Amniotic epithelial cell (primary cell): ENCODE measurements around the gene GPHN.

Experiments used
- DNase-seq: peaks from one replicate; pipeline ENCODE4 v3.0.0-alpha.2; 2010; ENCODE audit warnings: low read depth

The GPHN gene

GRCh38 chr14:66507722-66508546 lies at the start of gene GPHN:
Gene GPHN, plus strand, starts transcription at chr14:66508147.
- DNase-seq: peak; percentile 98

GRCh38 chr14:66459603-66460002 lies 48.3 kb upstream of the GPHN start:
- DNase-seq: no peak

- no peak for DNase-seq
Measured at GRCh38 chr14:66464261-66464660, 43.7 kb upstream of the GPHN start.

- DNase-seq: no peak
Measured at GRCh38 chr14:66468778-66469367, 39.1 kb upstream of the GPHN start.

- no peak for DNase-seq
Measured at GRCh38 chr14:66471584-66471983, 36.4 kb upstream of the GPHN start.

GRCh38 chr14:66472251-66472650 lies 35.7 kb upstream of the GPHN start:
- no peak for DNase-seq

- DNase-seq: no peak
Measured at GRCh38 chr14:66473223-66473622, 34.7 kb upstream of the GPHN start.

- DNase-seq: peak; percentile 24
Measured at GRCh38 chr14:66476964-66477363, 31.0 kb upstream of the GPHN start.

- DNase-seq: no peak
Measured at GRCh38 chr14:66477567-66477966, 30.4 kb upstream of the GPHN start.

- DNase-seq: no peak
Measured at GRCh38 chr14:66482873-66483272, 25.1 kb upstream of the GPHN start.

GRCh38 chr14:66483322-66483721 lies 24.6 kb upstream of the GPHN start:
- peak; percentile 65 for DNase-seq

GRCh38 chr14:66485029-66485428 lies 22.9 kb upstream of the GPHN start:
- no peak for DNase-seq

GRCh38 chr14:66485910-66486421 lies 22.0 kb upstream of the GPHN start, which contains the start of gene CCDC196:
Gene CCDC196, plus strand, starts transcription at chr14:66486371. Its CDS starts 132 bp downstream, at chr14:66486503.
- DNase-seq: no peak

GRCh38 chr14:66487164-66487563 lies 20.8 kb upstream of the GPHN start:
- no peak for DNase-seq

GRCh38 chr14:66490143-66491111 lies 17.5 kb upstream of the GPHN start:
- no peak for DNase-seq

GRCh38 chr14:66493750-66494149 lies 14.2 kb upstream of the GPHN start:
- DNase-seq: no peak

- DNase-seq: peak; percentile 74
Measured at GRCh38 chr14:66495218-66496098, 12.5 kb upstream of the GPHN start.

- DNase-seq: peak; percentile 38
Measured at GRCh38 chr14:66496188-66496807, 11.6 kb upstream of the GPHN start.

GRCh38 chr14:66496911-66497310 lies 11.0 kb upstream of the GPHN start:
- no peak for DNase-seq

- no peak for DNase-seq
Measured at GRCh38 chr14:66498311-66498710, 9.6 kb upstream of the GPHN start.

GRCh38 chr14:66501592-66501991 lies 6.4 kb upstream of the GPHN start:
- DNase-seq: no peak
